Right ventricle myocardium superior (tissue), 1 donor: ENCODE measurements around the gene SLC7A8. TPM values are rescaled to one million over a fixed set of nuclear protein-coding genes. Genes with fewer than 3 reads are reported as not detected.
"Not testable (repeated sequence)": the region's sequence is repeated elsewhere in the genome, so short reads cannot be mapped to it uniquely, and the experiment has no call there.

Source experiments
- ATAC-seq: fragments of 200-7000 bp; cut with Tn5 transposase; one replicate; pipeline ENCODE4 v1.9.1; 2020; ENCODE audit warnings: mild to moderate bottlenecking; ENCODE audit not compliant: poor library complexity
- DNase-seq: peaks from one replicate; pipeline ENCODE4 v3.0.0-alpha.2; 2020
- intact Hi-C: fragments of 100-400 bp; cut with DNase I; formaldehyde crosslinking; loops from one replicate; pipeline ENCODE4 v1.11.2; 2022
- total RNA-seq: library from RNA; stranded (reverse); fragmentation: NEBNext Ultra II Directional; extraction: Animal tissue kit (Norgen Biotek cat#: 25700); gene quantifications from one replicate; pipeline ENCODE4 v1.2.1, GENCODE V29; 2021
- donor health status: DM: no; HTN: yes; CAD: no; lungs with severe emphysema.

The SLC7A8 gene
- total RNA-seq, 1 donor from 2014 or later: 11.6 TPM

DNA sequence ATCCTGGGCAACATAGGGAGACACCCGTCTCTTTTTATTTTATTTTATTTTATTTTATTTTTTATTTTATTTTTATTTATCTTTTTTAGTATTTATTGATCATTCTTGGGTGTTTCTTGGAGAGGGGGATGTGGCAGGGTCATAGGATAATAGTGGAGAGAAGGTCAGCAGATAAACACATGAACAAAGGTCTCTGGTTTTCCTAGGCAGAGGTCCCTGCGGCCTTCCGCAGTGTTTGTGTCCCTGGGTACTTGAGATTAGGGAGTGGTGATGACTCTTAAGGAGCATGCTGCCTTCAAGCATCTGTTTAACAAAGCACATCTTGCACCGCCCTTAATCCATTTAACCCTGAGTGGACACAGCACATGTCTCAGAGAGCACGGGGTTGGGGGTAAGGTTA lies 75.8 kb downstream of the SLC7A8 start:
- ATAC-seq, DNase-seq: not testable (repeated sequence)
- intact Hi-C loops: loop anchor here (5.0 kb wide), 1 partner anchor 40 kb away; no protein-coding TSS in a partner anchor

DNA sequence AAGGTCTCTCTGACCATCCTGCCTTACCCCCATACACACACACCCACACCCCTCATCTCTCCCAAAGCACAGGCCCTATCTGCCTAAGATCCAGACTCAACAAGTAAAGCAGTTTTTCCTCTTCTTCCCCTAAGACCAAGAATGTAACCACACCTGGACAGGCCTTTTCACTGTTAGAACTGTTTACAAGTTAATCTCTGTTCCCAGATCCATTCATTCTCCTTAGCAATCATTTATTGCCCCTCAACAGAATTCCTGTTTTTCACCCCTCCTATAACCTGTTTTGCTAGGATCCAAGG lies 76.8 kb downstream of the SLC7A8 start:
- no peak for ATAC-seq
- intact Hi-C loops: loop anchor here (5.0 kb wide), 1 partner anchor 39 kb away; no protein-coding TSS in a partner anchor
- no peak for DNase-seq

DNA sequence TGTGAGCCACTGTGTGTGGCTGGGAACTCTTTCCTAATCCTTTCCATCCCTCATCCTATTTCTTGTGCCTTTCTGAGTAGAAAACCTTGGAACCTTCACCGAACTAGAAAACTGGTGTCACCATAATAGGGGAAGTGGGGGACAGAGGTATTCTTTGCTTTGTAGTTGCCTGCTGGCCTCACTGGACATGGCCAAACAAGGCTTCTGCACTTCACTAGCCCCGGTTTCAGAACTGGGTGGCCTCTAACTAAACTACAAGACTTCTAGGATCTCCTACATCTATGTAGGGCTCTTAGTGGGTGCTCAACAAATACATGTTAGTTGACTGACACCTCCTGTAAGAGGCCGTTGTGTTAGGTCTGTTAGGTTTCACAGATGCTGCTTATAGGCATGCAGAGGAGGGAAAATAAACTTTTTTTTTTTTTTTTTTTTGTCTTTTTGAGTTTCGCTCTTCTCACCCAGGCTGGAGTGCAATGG lies 78.1 kb downstream of the SLC7A8 start:
- no peak for DNase-seq
- intact Hi-C loops: loop anchor here (5.0 kb wide), 1 partner anchor 38 kb away; no protein-coding TSS in a partner anchor

DNA sequence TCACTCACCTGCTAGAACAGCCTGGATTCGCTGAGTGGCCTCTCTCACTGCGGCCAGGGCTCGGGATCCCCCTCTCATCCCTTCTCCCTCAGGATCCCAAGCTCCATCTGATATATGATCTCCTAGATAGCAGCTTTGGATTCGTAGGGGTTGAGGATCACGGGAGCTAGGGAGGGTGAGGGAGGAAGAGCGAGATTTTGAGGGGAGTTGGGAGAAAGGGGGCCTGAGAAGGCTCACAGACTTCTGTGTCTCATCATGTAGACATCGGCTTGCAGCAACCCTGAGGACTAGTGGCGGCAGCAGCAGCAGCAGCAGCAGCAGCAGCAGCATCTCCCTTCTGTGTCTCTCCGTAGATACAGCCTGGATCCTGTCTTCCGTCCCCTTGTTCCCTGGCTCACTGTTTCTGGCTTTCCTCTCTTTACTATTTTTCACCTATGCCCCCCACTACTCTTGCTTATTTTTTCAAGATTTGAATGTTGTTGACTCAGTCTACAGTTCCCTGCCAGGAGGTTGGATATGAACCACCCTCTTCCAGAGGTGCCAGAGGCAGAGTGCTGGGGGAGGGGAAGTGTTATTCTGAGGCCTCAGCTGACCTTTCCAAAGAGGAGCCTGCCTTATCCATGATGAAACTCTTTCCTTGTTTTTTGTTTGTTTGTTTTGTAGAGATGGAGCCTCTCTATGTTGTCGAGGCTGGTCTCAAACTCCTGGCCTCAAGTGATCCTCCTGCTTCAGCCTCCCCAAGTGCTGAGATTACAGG lies 78.7 kb downstream of the SLC7A8 start, which contains the start of gene CIROP:
Gene CIROP, minus strand, starts transcription at position 399 of the 757 bp plus-strand sequence. Its CDS starts 69 bp downstream, at position 330.
- intact Hi-C loops: loop anchor here (5.0 kb wide), 1 partner anchor 37 kb away; no protein-coding TSS in a partner anchor
- DNase-seq: no peak

More for the DNA sequence above, 78.1 kb downstream of the SLC7A8 start:
- ATAC-seq: no peak

DNA sequence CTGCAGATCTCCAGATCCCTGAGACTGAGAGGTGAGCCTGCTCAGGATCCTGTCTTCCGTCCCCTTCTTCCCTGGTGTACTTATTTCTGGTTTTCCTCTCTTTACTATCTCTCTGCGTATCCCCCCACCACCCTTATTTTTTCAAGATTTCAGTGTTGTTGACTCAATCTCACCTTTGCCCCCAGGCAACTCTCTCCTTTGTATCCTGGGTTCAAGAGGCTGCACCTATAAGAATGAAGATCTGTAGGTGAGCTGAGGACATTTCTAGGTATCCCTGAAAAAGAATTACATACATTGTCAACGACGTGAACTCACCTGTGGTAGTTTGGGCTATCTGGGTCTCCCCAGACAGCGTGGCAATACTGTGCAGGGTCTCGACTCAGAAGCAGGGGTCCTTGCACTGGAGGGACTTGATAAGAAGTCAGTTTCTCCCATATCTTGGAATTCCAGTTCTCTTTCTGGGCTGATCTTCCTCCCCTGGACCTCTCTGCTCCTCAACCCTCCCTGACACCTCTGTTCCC lies 79.3 kb downstream of the SLC7A8 start:
- DNase-seq (no peak), ATAC-seq (no peak)
- intact Hi-C loops: no loop called here

More for the DNA sequence above, 78.7 kb downstream of the SLC7A8 start, which contains the start of gene CIROP:
- ATAC-seq: no peak

DNA sequence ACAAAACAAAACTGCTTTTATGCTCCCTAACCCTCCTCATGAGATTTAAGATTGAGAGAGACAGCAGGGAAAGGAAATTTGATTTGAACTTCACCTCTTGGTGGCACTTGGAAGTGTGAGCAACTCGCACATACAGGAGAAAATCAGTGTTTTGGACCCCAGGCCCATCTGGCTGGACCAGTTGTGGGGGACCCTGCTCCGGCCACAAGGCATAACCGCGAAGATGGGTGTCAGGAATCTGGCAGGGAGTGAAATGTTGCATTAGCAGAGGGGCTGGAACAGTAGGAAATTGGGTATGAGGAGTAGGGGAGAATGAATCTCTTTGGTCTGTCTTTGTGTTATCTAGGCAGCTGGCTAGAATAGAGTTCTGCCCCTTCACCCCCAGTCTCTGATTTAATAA lies 79.9 kb downstream of the SLC7A8 start:
- intact Hi-C loops: no loop called here
- ATAC-seq: no peak
- no peak for DNase-seq

DNA sequence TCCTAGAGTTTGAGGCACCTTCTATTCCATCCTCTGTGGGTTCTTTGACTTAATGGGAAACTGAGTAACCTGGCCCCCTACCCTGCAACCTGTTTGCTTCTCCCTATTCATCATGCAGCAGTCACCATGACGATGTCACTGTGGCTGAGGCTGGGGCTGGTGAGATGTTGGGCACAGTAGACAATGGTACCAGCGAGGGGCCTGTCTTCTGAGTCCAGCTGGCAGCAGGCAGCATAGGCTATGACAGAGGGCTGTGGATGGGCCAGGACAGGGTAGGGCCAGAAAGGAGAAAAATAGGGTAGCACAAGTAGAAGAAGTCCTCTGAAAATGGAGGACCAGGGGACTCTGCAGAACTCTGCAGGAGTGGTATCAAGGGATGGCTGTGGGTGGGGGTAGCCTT lies 80.7 kb downstream of the SLC7A8 start:
- DNase-seq (no peak), ATAC-seq (no peak)
- intact Hi-C loops: no loop called here

DNA sequence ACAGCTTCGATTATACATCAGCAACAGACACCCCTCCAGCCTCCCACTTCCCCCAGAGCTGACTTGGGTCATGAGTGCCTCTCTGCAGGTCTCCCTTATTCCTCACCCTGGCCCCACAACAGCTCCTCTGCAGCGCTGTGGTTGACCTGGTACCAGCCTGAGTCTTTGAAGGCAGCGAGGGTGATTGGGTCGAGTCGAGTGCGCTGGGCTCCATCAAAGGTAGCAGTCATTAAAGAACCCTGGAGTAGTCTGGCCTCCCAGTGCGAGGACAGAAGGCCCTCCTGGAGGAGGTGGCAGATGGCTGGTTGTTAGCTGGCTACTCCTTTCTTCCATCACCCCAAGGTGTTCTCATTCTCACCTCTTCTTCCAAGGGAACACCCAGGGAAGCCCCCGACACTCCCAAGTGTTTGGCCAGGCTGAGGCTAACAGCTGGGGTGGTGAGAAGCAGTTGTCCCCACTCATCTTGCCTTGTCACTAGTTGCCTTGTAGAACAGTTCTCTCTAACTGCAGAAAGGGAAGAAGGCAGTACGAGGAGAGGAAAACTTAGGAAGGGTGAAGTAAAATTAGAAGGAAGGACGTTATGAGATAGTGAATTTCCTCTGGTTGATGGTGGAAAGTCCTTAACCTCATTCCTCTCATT lies 81.4 kb downstream of the SLC7A8 start:
- DNase-seq: no peak
- no peak for ATAC-seq
- intact Hi-C loops: no loop called here

DNA sequence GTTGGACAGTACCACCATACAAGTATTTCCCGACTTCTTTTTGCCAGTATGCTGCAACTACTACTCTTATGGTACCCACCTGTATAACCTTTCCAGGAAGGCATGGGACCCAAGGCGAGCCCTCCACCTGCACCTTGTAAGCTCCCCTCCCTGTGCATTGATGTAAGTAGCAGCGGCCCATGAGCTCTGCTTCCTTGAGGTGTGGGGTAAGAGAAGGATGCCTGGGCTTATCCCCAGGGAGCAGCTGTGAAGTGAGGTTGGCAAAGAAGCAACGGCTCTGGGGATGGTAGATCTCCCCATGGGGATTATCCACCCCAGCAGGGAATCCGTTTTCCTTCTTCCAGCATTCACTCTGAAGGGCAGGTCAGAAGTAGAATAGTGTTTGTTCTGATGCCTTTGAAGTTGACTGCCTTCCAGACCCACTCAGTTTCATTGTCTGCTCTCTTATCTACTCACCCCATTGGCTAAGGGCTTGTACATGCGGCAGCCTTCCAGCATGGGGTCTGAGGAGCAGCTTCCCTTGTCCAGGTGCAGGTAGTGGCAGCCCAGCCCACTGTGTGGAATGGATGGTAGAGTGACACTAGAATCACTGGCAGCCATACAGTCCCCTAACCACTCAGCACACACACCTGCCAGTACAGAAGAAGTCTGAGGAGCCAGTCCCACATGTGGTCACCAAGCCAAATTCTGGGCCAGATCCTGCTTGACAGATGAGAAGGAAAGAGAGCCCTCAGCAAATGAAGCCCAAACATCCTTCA lies 82.1 kb downstream of the SLC7A8 start:
- DNase-seq (no peak), ATAC-seq (no peak)
- intact Hi-C loops: no loop called here

DNA sequence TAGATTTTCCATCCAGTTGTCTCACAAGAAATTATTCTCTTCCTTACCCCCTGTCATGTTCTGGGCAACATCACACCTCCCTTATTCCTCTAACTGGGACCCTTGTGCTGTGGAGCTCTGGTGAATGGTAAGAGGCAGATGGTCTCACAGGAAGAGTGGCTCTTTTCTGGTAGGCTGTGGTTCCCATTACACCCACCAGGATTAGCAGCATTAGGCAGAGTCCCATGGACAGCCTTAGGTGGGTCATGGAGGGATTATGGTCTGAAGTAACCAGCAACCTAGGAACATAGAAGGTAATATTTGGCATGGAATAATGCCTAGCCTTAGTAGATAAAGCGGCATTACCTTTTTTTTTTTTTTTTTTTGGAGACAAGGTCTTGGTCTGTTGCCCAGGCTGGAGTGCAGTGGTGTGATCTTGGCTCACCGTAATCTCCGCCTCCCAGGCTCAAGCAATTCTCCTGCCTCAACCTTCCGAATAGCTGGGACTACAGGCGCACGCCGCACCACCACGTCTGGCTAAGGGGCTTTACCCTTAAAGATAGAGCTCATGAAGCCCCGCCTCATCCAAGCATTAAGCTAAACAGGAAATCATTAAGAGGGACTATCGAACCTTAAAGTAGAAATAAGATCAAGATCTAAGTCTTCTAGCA lies 84.1 kb downstream of the SLC7A8 start:
- no peak for ATAC-seq
- intact Hi-C loops: no loop called here
- no peak for DNase-seq

DNA sequence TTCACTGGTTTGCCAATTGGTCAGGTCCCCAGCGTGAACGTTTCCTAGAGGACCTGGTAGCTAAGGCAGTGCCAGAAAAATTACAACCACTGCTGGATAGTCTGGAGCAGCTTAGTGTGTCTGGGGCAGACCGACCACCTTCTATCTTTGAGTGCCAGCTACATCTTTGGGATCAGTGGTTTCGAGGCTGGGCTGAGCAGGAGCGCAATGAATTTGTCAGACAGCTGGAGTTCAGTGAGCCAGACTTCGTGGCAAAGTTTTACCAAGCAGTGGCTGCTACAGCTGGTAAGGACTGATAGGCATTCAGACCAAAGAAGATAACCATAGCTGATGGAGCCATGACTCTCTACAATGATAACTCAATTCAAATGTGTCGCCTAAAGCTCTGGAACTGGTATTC lies 85.7 kb downstream of the SLC7A8 start:
- ATAC-seq (no peak), DNase-seq (no peak)
- intact Hi-C loops: no loop called here

DNA sequence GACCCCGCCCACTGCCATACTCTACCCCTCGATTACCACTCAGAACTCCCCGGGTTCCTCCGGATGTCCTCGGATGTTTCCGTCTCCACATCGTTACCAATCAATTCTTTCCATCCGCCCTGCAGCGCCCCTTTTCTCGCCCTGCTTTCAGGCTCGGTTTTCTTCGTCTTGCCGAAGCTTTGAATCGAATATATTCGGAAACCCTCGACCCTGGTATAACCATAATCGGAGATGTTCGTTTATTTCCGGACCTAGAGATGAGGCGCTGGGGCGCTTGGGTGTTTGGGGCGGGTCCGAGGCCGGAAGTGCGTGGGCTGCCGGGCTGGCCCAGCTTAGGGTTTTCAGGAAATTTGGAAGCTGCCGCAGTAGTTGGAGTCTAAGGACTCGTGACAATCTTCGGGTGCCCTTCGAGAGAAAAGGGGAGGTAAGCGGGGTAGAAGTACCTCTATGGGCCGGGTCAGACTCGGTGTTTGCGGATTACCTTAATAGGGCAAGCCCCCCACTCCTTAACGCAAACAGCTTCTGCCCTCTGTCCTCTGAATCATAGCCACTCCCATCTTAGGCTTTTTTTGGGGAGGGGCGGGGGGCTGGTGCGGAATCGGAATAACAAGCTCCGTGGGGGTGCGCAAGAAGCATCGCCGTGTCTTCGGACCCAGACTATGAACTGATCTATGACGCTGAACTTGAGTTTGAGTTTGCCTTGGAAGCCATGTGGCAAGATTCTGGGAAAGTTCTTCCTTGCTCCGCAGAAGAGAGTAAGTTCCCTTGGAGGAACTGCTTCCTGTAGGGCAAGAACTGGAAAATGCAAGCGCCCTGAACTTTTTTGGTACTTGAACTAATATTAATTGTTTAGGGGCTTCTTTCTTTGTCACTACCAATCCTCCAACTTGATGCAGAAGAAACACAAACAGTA lies 88.0 kb downstream of the SLC7A8 start, which contains the start of gene C14orf119:
Gene C14orf119, plus strand, starts transcription at position 310 of the 913 bp plus-strand sequence. CDS start 2,154 bp downstream, outside the sequence.
- ATAC-seq (peak; percentile 93), DNase-seq (no peak)
- intact Hi-C loops: no loop called here

DNA sequence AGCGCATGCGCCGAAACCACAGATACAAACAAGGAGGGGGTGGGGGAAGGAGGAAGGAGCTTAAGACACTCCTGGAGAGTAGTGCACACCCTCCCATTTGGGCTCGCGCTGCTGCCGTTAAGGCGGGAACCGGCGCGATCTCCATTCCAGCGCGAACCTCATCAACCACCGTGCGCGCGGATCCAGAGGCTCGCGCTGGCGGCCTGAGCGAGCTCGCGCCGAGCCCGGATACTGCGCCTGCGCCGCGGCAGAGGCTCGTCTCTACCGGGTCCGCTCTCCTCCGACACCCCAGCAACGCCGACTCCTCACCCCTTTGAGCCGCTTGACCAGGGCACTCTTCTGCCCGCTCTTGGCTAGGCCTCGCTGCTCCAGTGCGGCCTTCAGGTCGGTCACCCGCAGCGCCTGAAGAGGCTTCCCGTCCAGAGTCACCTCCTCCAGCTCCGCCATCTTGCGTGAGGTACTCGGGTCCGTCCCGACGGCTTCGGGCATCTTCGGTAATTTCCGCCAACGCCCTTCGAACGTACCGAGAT lies 88.7 kb downstream of the SLC7A8 start, which contains the start of gene ACIN1:
Gene ACIN1, minus strand, starts transcription at position 471 of the 530 bp plus-strand sequence. Its CDS starts 24 bp downstream, at position 447.
- intact Hi-C loops: no loop called here
- peak; percentile 100 for DNase-seq

DNA sequence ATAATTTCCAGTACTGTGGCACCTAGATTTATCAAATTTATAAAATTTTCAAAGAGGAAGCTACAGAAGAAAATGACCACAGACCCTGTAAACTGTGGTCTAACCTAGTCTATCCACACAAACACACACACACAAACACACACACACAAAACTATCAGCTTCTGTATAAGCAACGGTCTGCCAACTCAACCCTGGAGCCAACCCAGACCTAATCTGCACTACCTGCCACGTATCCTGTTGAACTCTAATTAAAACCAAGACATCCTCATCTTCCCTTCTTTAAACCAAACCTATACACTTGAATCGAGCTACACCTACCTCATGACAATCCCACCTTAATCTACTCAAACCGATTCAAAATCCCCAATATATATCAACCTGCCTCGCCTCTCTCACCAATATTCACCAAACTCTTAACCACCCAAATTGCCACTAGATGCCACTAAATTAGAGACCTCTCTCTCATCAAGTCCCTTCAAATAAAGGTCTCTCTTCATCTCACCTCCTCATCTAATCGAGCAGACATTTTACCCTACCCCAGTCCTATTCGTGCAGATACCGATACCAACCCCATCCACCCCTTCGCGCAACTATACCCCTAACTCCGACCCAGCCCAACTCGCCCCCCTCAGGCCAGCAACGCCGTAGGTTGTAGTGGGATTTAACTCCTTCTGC lies 89.3 kb downstream of the SLC7A8 start:
- ATAC-seq: no peak
- DNase-seq: no peak
- intact Hi-C loops: no loop called here

More for the DNA sequence above, 88.7 kb downstream of the SLC7A8 start, which contains the start of gene ACIN1:
- peak; percentile 73 for ATAC-seq

DNA sequence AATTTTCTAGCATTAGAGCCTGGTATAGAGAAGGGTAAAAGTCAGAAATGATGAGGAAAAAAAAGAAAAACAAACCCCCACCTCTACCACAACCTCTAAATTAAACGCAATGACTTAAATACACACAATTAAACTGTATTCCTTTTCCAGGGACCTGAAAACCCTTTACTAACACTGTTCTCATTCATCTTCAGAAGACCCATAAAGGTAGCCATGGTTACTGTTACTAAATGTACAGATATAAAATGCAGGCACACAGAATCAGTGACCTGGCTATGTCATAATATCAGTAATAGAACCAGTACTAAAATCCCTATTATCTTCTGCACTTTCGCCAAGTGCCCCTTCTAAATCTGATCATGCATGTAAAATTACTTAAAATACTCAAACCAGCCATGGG lies 89.9 kb downstream of the SLC7A8 start:
- intact Hi-C loops: no loop called here
- no peak for DNase-seq
- no peak for ATAC-seq

DNA sequence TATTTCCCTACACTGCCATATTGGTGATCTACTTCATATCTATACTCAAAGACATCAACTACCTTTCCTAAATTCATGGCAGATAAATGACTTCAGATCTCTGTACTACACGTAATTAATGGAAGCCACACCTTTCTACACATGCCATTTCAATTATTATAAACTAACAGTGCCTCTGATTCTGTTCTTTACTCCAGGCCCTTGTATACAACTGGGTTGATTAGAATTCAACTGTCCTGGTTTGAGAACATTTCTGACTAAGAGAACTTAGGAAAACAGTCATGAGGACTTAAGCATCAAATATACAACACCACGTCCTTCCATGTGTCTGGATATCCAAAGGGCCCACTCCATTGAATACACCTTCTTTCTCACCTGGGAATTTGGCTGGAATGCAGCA lies 90.4 kb downstream of the SLC7A8 start:
- intact Hi-C loops: no loop called here
- no peak for DNase-seq
- no peak for ATAC-seq
